SIG-M5 treated with dmso at 0.1 percent for 504 hours (cell line): ENCODE data around the gene GLT8D1.
"Not testable (repeated sequence)": the region's sequence is repeated elsewhere in the genome, so short reads cannot be mapped to it uniquely, and the experiment has no call there.

ENCODE experiments used
- DNase-seq: peaks from one replicate; lab custom pipeline; 2025; ENCODE audit not compliant: unreplicated experiment; lab: John Stamatoyannopoulos, UW

GLT8D1 gene

GRCh38 chr3:52705688-52706686, at the start of gene GLT8D1, which contains the start of gene SPCS1:
Gene GLT8D1, minus strand, starts transcription at chr3:52705791. Its CDS starts 5,331 bp downstream, at chr3:52700460.
Gene SPCS1, plus strand, starts transcription at chr3:52706106. Its CDS starts 141 bp downstream, at chr3:52706247.
- DNase-seq, result peak; percentile 82

- DNase-seq, result no peak
These were observed 48.8 kb upstream of the GLT8D1 start for GRCh38 chr3:52754373-52754772.

GRCh38 chr3:52752045-52752660, 46.6 kb upstream of the GLT8D1 start:
- DNase-seq, result peak; percentile 51

- DNase-seq, result no peak
These were observed 38.1 kb upstream of the GLT8D1 start for GRCh38 chr3:52743721-52744120.

- no peak for DNase-seq
These were observed 37.6 kb upstream of the GLT8D1 start for GRCh38 chr3:52743152-52743551.

GRCh38 chr3:52742418-52743041, 36.9 kb upstream of the GLT8D1 start:
- DNase-seq, result no peak

- no peak for DNase-seq
These were observed 34.1 kb upstream of the GLT8D1 start for GRCh38 chr3:52739730-52740129.

GRCh38 chr3:52733256-52733891, 27.8 kb upstream of the GLT8D1 start:
- DNase-seq, result no peak

- DNase-seq, result no peak
These were observed 26.0 kb upstream of the GLT8D1 start for GRCh38 chr3:52731590-52731989.

- DNase-seq, result peak; percentile 69
These were observed 25.1 kb upstream of the GLT8D1 start for GRCh38 chr3:52730681-52731080.

GRCh38 chr3:52728753-52729152, 23.2 kb upstream of the GLT8D1 start:
- not testable (repeated sequence) for DNase-seq

- DNase-seq, result no peak
These were observed 18.9 kb upstream of the GLT8D1 start for GRCh38 chr3:52724511-52724910.

- no peak for DNase-seq
These were observed 18.3 kb upstream of the GLT8D1 start for GRCh38 chr3:52723935-52724334.

GRCh38 chr3:52722491-52722890, 16.9 kb upstream of the GLT8D1 start:
- no peak for DNase-seq

GRCh38 chr3:52721730-52722008, 16.1 kb upstream of the GLT8D1 start:
- no peak for DNase-seq

- DNase-seq, result peak; percentile 99
These were observed 15.6 kb upstream of the GLT8D1 start for GRCh38 chr3:52721002-52721729.

GRCh38 chr3:52719618-52720017, 14.0 kb upstream of the GLT8D1 start:
- no peak for DNase-seq

- DNase-seq, result no peak
These were observed 10.2 kb upstream of the GLT8D1 start for GRCh38 chr3:52715714-52716305.

GRCh38 chr3:52714335-52715302, 9.0 kb upstream of the GLT8D1 start:
- DNase-seq, result no peak
